ENCODE data around the gene OR4D6. TPM values are rescaled to one million over a fixed set of nuclear protein-coding genes. Genes with fewer than 3 reads are reported as not detected.

The OR4D6 gene
- total RNA-seq, 4 donors from 2014 or later, result not detected

- no peak for TF ChIP-seq CTCF (IDR thresholded peaks at IDR 0.05; ENCODE audit: low read depth)
These were observed 46.5 kb downstream of the OR4D6 start, which contains the start of gene OR4D11 for GRCh38 chr11:59503276-59503675. Gene OR4D11, plus strand, starts transcription at chr11:59503576. Its CDS starts 0 bp downstream, at chr11:59503576.

Other genes starting within 250 kb of the OR4D6 start
- 10 to 100 TPM; 28.3 to 80.5 (median 52.4) TPM for gene MPEG1, start 244.0 kb upstream of the OR4D6 start, total RNA-seq
- under 1 TPM in 1 of 4 donors, not detected in 3; under 0.01 TPM for gene OR5AN1, start 98.1 kb upstream of the OR4D6 start, total RNA-seq
- gene OR5A2, start 30.5 kb upstream of the OR4D6 start, total RNA-seq, result not detected
- gene OR5A1, start 20.5 kb upstream of the OR4D6 start, total RNA-seq, result not detected
- gene OR4D10, start 16.4 kb downstream of the OR4D6 start, total RNA-seq, result not detected
- gene OR4D11, start 46.6 kb downstream of the OR4D6 start, total RNA-seq, result not detected
- not detected for gene OR4D9, start 54.6 kb downstream of the OR4D6 start, total RNA-seq
- 10 to 100 TPM; 43.5 to 54.1 (median 48.1) TPM for gene OSBP, start 158.8 kb downstream of the OR4D6 start, total RNA-seq
- gene PATL1, start 212.1 kb downstream of the OR4D6 start, total RNA-seq, result 10 to 100 TPM; 12.6 to 23.8 (median 15.2) TPM

Measured in subcutaneous adipose tissue (tissue), 4 donors.